ENCODE results near the gene FSTL4. TPM values are rescaled to one million over a fixed set of nuclear protein-coding genes. Genes with fewer than 3 reads are reported as not detected.

Gene FSTL4
- total RNA-seq, 1 donor from 2014 or later = 11.3 TPM

- H3K4me1 Mint-ChIP-seq (ENCODE audit: unreplicated experiment) = peaks cover 18% of the 10 kb centered on the region
- no peaks in the 10 kb centered on the region for H3K27me3 Mint-ChIP-seq
- H3K36me3 Mint-ChIP-seq = no peaks in the 10 kb centered on the region
These were observed 158.5 kb downstream of the FSTL4 start for GRCh38 chr5:133453831-133454230.

GRCh38 chr5:133453084-133453780 is 159.1 kb downstream of the FSTL4 start:
- Mint-ChIP-seq H3K4me1 (ENCODE audit: unreplicated experiment) (peaks cover 18% of the 10 kb centered on the region), H3K9me3 (no peaks in the 10 kb centered on the region), H3K36me3 (no peaks in the 10 kb centered on the region), H3K27me3 (no peaks in the 10 kb centered on the region), H3K27ac (no peak overlapping the region), H3K4me3 (no peak overlapping the region)
- no peak for DNase-seq (ENCODE audit: extremely low spot score, unreplicated experiment)
- TF ChIP-seq, protein P1, sequence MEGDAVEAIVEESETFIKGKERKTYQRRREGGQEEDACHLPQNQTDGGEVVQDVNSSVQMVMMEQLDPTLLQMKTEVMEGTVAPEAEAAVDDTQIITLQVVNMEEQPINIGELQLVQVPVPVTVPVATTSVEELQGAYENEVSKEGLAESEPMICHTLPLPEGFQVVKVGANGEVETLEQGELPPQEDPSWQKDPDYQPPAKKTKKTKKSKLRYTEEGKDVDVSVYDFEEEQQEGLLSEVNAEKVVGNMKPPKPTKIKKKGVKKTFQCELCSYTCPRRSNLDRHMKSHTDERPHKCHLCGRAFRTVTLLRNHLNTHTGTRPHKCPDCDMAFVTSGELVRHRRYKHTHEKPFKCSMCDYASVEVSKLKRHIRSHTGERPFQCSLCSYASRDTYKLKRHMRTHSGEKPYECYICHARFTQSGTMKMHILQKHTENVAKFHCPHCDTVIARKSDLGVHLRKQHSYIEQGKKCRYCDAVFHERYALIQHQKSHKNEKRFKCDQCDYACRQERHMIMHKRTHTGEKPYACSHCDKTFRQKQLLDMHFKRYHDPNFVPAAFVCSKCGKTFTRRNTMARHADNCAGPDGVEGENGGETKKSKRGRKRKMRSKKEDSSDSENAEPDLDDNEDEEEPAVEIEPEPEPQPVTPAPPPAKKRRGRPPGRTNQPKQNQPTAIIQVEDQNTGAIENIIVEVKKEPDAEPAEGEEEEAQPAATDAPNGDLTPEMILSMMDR (conservative IDR thresholded peaks at IDR 0.05) = no peak

More at GRCh38 chr5:133453831-133454230, 158.5 kb downstream of the FSTL4 start:
- Mint-ChIP-seq H3K27ac (no peak overlapping the region), H3K9me3 (no peaks in the 10 kb centered on the region), H3K4me3 (no peak overlapping the region)
- no peak for DNase-seq (ENCODE audit: extremely low spot score, unreplicated experiment)
- TF ChIP-seq, protein P1 (conservative IDR thresholded peaks at IDR 0.05) = no peak

- Mint-ChIP-seq H3K4me3 (no peak overlapping the region), H3K4me1 (ENCODE audit: unreplicated experiment) (peaks cover 6% of the 10 kb centered on the region)
- no peak for DNase-seq (ENCODE audit: extremely low spot score, unreplicated experiment)
These were observed 160.4 kb downstream of the FSTL4 start for GRCh38 chr5:133451926-133452325.

DNA sequence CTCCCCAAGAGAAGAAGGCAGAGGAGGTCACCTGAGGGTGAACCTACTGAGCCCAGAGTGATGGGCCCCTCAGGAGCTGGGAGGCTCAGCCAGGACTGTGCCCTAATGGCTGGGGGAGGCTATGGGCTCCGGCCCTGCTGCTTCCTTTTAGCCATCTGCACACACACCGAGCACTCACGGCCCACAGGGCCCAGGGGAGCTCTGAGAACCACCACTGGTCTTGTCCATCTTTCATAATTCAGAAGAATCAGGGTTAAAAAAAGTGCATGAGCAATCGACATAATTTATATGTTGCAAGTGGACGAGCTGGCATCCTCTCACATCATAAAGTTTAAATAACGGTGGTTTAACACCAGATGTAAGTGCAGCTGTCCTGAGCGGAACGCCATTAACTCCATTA is 162.1 kb downstream of the FSTL4 start:
- H3K27ac Mint-ChIP-seq = no peak overlapping the region
- no peak for DNase-seq (ENCODE audit: extremely low spot score, unreplicated experiment)
- H3K27me3 Mint-ChIP-seq = no peaks in the 10 kb centered on the region
- no peak overlapping the region for H3K4me3 Mint-ChIP-seq
- no peaks in the 10 kb centered on the region for H3K9me3 Mint-ChIP-seq
- TF ChIP-seq, protein P1 (conservative IDR thresholded peaks at IDR 0.05) = no peak
- H3K36me3 Mint-ChIP-seq = no peaks in the 10 kb centered on the region
- no peaks in the 10 kb centered on the region for H3K4me1 Mint-ChIP-seq (ENCODE audit: unreplicated experiment)

More at GRCh38 chr5:133451926-133452325, 160.4 kb downstream of the FSTL4 start:
- no peaks in the 10 kb centered on the region for H3K9me3 Mint-ChIP-seq
- H3K27ac Mint-ChIP-seq = no peak overlapping the region
- no peaks in the 10 kb centered on the region for H3K27me3 Mint-ChIP-seq
- TF ChIP-seq, protein P1 (conservative IDR thresholded peaks at IDR 0.05) = no peak
- no peaks in the 10 kb centered on the region for H3K36me3 Mint-ChIP-seq

DNA sequence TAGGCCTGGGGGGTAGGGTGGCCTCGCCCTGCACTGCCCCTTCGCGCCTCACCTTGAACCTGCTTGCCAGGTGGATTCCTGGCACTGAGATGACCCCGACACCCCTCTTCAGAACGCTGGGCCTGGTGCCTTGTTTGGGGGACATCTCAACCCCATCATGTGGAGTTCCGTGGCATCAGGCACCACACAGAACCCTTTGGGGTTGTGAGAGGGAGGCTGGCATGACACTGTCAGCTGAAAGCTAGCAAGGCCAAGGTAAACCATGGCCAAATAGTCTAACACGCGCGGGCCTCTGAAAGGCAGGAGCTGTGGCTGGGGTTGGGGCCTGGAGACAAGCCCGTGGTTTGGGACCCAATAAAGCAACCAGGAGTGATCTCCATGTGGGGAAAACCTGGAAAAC is 163.2 kb downstream of the FSTL4 start:
- Mint-ChIP-seq H3K4me3 (no peak overlapping the region), H3K4me1 (ENCODE audit: unreplicated experiment) (no peaks in the 10 kb centered on the region), H3K27ac (no peak overlapping the region), H3K9me3 (no peaks in the 10 kb centered on the region), H3K27me3 (no peaks in the 10 kb centered on the region), H3K36me3 (no peaks in the 10 kb centered on the region)
- TF ChIP-seq, protein P1 (conservative IDR thresholded peaks at IDR 0.05) = no peak
- DNase-seq (ENCODE audit: extremely low spot score, unreplicated experiment) = no peak

All from type B pancreatic cell (in vitro differentiated cells).